Activated CD8-positive, alpha-beta memory T cell treated with anti-CD3 and anti-CD28 coated beads, Interleukin-2, amount 10 ng/mL, durations not matched to agents 7 days and 5 days (primary cell): ENCODE measurements around the gene LRRC75B. TPM values are rescaled to one million over a fixed set of nuclear protein-coding genes. Genes with fewer than 3 reads are reported as not detected.
"Not testable (repeated sequence)": the region's sequence is repeated elsewhere in the genome, so short reads cannot be mapped to it uniquely, and the experiment has no call there.

Experiments
- ATAC-seq: fragments of 150-1000 bp; cut with Tn5 transposase; one replicate; pipeline ENCODE4 v1.10.0; 2021; ENCODE audit warnings: moderate library complexity
- CTCF ChIA-PET: fragments of 350-600 bp; sonication (Branson Sonifier 250); formaldehyde crosslinking; loops from one replicate; lab custom pipeline; 2021; ENCODE audit warnings: antibody characterized with exemption; lab: Charles Lee
- DNase-seq: peaks from one replicate; pipeline ENCODE4 v3.0.0-alpha.2; 2020
- H3K27ac Mint-ChIP-seq: one replicate; pipeline ENCODE4 v1.8.0; 2021; ENCODE audit warnings: mild to moderate bottlenecking, mixed read lengths
- H3K27me3 Mint-ChIP-seq: one replicate; pipeline ENCODE4 v1.8.0; 2021; ENCODE audit warnings: mixed read lengths
- H3K36me3 Mint-ChIP-seq: one replicate; pipeline ENCODE4 v1.8.0; 2021; ENCODE audit warnings: mild to moderate bottlenecking, mixed read lengths
- H3K4me1 Mint-ChIP-seq: one replicate; pipeline ENCODE4 v1.8.0; 2021; ENCODE audit warnings: mixed read lengths
- H3K4me3 Mint-ChIP-seq: one replicate; pipeline ENCODE4 v1.8.0; 2021; ENCODE audit warnings: mild to moderate bottlenecking, moderate library complexity, mixed read lengths
- H3K9me3 Mint-ChIP-seq: one replicate; pipeline ENCODE4 v1.8.0; 2022; ENCODE audit warnings: low read depth, mixed read lengths
- total RNA-seq, 2 experiments: library from RNA; stranded (reverse); gene quantifications; one replicate each; pipeline ENCODE4 v1.2.3, GENCODE V29; 2021

LRRC75B gene, protein sequence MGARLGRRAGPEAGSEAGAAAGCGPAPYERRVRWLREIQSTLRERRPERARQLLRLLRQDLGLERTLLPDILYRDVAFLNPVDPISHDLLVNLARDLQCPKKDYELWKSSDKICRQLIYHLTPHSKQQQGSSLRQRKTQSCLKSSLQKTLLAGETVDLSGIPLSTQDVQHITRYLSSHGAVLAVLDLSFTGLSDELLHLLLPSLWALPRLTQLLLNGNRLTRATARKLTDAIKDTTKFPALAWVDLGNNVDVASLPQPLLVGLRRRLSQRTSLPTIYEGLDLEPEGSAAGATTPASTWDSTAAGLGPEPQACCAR
- total RNA-seq = 1 to 10 TPM; 1.6 to 2.1 TPM

DNA sequence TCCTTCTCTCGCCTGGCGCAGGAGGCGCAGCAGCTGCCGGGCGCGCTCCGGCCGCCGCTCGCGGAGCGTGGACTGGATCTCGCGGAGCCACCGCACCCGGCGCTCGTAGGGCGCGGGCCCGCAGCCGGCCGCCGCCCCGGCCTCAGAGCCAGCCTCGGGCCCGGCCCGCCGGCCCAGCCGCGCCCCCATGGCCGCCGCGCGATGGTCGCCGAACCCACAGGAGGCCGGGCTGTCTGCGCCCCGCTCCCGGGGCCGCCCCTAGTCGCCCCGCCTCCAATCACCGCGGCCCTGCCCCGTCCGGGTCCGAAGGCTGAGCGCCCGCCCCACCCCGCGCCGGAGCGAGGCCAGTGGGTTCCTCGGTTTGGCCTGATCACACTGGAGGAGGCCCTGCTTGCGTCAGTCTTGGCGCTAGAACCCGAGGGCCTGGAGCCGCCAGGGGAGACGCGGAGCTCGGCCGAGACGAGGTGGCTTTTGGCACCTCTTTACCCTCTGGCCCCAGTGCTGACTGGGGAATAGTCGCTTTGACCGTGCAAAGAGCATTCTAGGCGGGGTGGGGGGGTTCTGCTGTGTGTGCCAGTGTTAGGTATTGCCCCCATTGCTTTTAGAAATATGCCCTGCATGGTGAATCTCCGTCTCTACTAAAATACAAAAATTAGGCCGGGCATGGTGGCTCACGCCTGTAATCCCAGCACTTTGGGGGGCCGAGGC is at the start of gene LRRC75B:
TSS of gene LRRC75B (minus strand) at position 223 of the 708 bp plus-strand sequence. CDS start at position 189, 34 bp downstream.
- CTCF ChIA-PET = interaction anchor here (0.6 kb wide), 1 partner anchor 29 kb away, joined by 3 read pairs; no protein-coding TSS in a partner anchor
- peaks cover 5% of the 10 kb centered on the region for H3K27me3 Mint-ChIP-seq
- H3K9me3 Mint-ChIP-seq = no peaks in the 10 kb centered on the region
- ATAC-seq (peak; percentile 85), DNase-seq (peak; percentile 65)
- H3K4me3 Mint-ChIP-seq = peak within 1 kb of the TSS; percentile 75
- peaks cover 9% of the 10 kb centered on the region for H3K4me1 Mint-ChIP-seq
- peak within 1 kb of the TSS; percentile 40 for H3K27ac Mint-ChIP-seq
- no peaks in the 10 kb centered on the region for H3K36me3 Mint-ChIP-seq

DNA sequence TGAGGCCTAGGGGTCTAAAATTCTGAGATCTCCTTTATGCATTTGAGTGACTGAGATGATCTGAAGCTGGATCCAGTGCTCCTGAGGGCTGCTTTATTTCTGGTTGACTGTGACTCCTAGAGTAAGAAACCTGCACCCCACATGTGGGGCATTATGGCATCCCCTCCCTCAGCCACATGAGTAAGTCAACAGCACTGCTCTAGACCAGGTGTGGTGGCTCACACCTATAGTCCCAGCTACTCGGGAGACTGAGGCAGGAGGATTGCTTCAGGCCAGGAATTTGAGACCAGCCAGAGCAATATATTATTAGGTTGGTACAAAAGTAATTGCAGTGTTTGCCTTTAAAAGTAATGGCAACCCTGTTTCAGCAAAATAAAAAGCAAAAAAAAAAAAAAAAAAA is 49.4 kb upstream of the LRRC75B start:
- not testable (repeated sequence) for ATAC-seq, H3K36me3 Mint-ChIP-seq, DNase-seq, H3K27ac Mint-ChIP-seq, H3K4me3 Mint-ChIP-seq, H3K9me3 Mint-ChIP-seq, H3K4me1 Mint-ChIP-seq, H3K27me3 Mint-ChIP-seq
- CTCF ChIA-PET = interaction anchor here (1.0 kb wide), 1 partner anchor 42 kb away, joined by 3 read pairs; no protein-coding TSS in a partner anchor

DNA sequence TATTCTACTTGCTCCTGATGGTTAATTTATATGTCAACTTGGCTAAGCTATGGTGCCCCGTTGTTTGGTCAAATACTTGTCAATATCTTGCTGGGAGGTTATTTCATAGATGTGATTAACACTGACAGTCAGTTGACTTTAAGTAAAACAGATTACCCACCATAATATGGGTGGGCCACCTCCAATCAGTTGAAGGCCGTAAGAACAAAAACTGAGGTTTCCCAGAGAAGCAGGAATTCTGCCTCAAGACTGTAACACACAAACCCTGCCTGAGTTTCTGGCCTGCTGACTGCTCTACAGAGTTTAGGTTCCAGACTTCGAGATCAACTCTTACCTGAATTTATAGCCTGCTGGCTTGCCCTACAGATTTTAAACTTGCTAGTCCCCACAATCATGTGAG is 43.6 kb upstream of the LRRC75B start:
- CTCF ChIA-PET, DNase-seq, ATAC-seq, H3K9me3 Mint-ChIP-seq, H3K4me3 Mint-ChIP-seq, H3K27ac Mint-ChIP-seq, H3K27me3 Mint-ChIP-seq, H3K36me3 Mint-ChIP-seq: not testable (repeated sequence)
- peaks cover 15% of the 10 kb centered on the region for H3K4me1 Mint-ChIP-seq

DNA sequence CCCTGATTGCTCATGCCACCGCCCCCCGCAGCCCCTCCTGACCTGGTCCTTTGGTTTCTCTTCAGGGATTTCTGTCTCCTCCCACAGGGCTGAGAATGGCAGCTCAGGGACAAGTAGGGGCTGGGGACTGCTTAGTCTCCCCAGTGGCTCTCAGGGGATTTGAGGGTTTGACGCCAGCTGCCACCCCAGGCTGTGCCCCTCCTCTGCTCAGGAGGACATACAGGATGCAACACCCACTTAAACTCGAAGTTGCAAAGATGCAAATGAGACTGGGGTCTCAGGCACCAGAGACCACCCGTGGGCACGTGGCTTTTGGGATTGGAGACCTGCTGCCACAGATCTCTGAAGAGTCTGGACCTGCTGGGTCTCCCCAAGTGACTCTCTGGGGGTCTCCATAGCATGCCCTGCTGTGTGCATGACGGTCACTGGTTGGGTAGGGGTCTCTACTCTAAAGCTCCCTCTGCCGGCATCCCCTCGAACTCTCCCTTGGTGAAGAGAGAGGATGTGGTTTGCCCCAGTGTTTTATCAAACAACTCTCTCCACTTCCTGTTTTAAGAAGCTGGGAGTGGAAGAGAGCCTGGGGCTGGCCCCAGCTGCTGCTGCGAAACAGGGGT is 42.0 kb upstream of the LRRC75B start:
- H3K27me3 Mint-ChIP-seq, H3K9me3 Mint-ChIP-seq, H3K4me3 Mint-ChIP-seq, H3K27ac Mint-ChIP-seq, H3K36me3 Mint-ChIP-seq, ATAC-seq, CTCF ChIA-PET: not testable (repeated sequence)
- DNase-seq = peak; percentile 52
- H3K4me1 Mint-ChIP-seq = peaks cover 15% of the 10 kb centered on the region

DNA sequence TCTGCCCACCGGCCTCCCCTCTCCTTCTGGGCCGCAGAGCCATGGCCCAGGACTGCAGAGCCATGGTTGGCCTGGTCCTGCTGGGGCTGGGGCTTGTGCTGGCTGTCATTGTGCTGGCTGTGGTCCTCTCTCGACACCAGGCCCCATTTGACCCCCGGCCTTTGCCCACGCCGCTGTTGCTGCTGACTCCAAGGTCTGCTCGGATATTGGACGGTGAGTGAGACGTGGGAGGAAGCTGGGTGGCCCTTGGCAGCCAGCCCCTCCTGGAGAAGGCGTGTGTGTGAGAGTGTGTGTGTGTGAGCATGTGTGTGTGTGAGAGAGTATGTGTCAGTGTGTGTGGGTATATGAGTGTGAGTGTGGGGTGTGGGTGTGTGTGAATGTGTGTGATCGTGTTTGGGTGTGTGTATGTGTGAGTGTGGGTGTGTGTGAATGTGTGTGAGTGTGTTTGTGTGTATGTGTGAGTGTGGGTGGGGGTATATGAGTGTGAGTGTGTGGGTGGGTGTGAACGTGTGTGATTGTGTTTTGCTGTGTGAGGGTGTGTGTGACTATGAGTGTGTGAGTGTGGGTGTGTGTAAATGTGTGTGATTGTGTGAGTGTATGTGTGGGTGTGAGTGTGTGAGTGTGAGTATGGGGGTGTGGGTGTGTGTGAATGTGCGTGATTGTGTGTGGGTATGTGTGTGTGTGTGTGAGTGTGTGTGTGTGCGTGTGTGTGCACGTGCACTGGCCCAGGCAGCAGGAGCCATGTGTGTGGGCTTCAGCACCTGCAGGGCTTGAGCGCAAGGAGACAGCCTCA is 40.6 kb upstream of the LRRC75B start:
- H3K4me3 Mint-ChIP-seq, H3K36me3 Mint-ChIP-seq, CTCF ChIA-PET, ATAC-seq, DNase-seq, H3K27me3 Mint-ChIP-seq, H3K27ac Mint-ChIP-seq, H3K9me3 Mint-ChIP-seq: not testable (repeated sequence)
- peaks cover 15% of the 10 kb centered on the region for H3K4me1 Mint-ChIP-seq

DNA sequence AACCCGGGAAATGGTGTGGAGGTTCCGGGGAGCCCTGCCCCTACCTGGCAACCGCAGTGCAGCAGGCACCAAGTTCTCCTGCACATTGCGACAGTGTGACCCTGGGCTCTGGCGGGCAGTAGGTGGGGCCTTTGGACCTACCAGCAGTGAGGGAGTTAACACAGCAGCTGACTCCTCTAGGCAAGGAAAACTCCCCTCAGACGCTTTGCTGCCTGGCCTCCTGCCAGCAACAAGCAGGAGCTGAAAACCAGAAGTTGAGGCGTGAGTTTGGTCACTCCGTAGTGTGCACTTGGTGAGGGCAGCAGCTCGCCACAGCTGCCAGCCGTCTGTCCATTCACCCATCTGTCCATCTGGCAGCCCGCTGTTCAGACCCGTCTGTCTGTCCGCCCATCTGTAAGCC is 39.8 kb upstream of the LRRC75B start:
- H3K4me1 Mint-ChIP-seq = peaks cover 15% of the 10 kb centered on the region
- H3K27me3 Mint-ChIP-seq, CTCF ChIA-PET, DNase-seq, H3K9me3 Mint-ChIP-seq, ATAC-seq, H3K36me3 Mint-ChIP-seq, H3K4me3 Mint-ChIP-seq, H3K27ac Mint-ChIP-seq: not testable (repeated sequence)

DNA sequence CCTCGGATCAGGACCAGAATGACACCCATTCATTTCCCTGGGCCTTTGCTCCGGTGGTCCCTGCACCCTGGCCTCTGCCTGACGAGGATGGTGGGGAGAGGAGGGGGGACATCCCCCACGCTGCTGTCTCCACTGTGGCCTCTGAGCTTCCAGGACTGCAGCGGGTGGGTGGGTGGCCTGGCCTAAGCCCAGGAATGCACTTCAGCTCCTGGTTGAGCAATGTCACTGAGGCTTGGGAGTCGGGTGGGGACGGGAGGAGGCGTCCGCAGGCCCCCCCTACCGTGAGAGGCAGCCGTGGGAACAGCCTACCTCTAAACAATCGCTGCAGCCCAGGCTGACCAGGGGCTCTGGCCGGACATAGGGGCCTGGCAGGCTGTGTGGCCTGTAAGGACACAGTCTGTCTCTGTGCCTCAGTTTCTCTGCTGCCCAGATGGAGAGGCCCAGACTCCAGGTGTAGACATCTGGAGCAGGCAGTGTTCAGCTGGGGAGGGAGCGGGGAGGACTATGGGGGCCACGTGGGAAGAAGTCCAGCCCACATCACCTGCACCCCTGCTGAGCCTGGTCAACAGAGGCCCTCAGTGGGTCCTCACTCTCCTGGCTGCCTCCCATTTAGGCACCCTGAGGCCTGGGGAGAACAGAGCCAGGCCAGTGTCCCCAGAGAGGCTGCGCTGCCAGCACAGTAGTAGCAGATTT is 38.7 kb upstream of the LRRC75B start:
- peaks cover 15% of the 10 kb centered on the region for H3K4me1 Mint-ChIP-seq
- H3K4me3 Mint-ChIP-seq, H3K27ac Mint-ChIP-seq, H3K27me3 Mint-ChIP-seq, H3K36me3 Mint-ChIP-seq, H3K9me3 Mint-ChIP-seq, DNase-seq, CTCF ChIA-PET, ATAC-seq: not testable (repeated sequence)

DNA sequence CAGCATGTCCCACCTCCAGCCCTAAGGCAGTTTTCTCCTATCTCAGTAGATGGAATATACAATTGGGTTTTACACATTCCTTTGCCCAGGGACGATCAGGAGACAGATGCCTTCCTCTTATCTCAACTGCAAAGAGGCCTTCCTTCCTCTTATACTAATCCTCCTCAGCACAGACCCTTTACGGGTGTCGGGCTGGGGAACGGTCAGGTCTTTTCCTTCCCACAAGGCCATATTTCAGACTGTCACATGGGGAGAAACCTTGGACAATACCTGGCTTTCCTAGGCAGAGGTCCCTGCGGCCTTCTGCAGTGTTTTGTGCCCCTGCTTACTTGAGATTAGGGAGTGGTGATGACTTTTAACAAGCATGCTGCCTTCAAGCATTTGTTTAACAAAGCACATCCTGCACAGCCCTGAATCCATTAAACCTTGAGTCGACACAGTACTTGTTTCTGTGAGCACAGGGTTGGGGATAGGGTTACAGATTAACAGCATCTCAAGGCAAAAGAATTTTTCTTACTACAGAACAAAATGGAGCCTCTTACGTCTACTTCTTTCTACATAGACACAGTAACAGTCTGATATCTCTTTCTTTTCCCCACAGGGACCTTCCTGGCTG is 38.0 kb upstream of the LRRC75B start:
- DNase-seq, H3K27me3 Mint-ChIP-seq, H3K9me3 Mint-ChIP-seq, H3K4me3 Mint-ChIP-seq, CTCF ChIA-PET, H3K36me3 Mint-ChIP-seq, H3K27ac Mint-ChIP-seq, ATAC-seq: not testable (repeated sequence)
- peaks cover 15% of the 10 kb centered on the region for H3K4me1 Mint-ChIP-seq

DNA sequence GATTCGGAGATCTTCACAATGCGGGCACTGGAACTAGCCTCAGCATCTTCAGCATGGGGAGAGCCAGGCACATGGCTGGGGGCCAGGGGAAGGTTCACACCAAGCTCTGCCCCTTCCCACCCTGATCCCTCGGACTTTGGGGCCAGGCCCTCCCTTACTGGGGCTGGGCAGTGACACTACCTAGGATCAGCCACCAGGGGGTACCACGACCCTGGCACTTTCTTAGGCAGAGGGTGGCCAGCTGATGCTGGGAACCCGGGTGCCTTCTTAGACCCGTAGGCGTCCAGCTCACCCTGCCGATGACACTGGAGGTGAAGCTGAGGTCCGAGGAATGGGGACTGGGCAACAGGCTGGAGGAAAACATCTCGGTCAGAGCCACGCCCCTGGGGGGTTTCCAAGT is 36.2 kb upstream of the LRRC75B start:
- H3K27me3 Mint-ChIP-seq, H3K27ac Mint-ChIP-seq, H3K9me3 Mint-ChIP-seq, CTCF ChIA-PET, H3K36me3 Mint-ChIP-seq, ATAC-seq, H3K4me1 Mint-ChIP-seq, H3K4me3 Mint-ChIP-seq, DNase-seq: not testable (repeated sequence)

DNA sequence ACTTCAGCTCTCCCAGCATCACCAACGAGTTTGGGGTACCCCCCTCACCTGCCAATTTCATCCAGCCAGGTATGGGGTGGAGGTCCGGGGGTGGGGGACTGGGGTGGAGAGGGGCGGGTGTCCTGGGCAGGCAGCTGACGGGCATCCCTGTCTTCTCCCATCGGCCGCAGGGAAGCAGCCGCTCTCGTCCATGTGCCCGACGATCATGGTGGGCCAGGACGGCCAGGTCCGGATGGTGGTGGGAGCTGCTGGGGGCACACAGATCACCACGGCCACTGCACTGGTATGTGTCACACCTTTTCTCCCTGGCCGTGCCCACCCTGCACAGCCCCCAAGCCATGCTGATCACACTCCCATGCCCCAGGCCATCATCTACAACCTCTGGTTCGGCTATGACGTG is 35.0 kb upstream of the LRRC75B start:
- ATAC-seq, H3K27me3 Mint-ChIP-seq, H3K9me3 Mint-ChIP-seq, DNase-seq, CTCF ChIA-PET, H3K4me3 Mint-ChIP-seq, H3K4me1 Mint-ChIP-seq, H3K36me3 Mint-ChIP-seq, H3K27ac Mint-ChIP-seq: not testable (repeated sequence)

DNA sequence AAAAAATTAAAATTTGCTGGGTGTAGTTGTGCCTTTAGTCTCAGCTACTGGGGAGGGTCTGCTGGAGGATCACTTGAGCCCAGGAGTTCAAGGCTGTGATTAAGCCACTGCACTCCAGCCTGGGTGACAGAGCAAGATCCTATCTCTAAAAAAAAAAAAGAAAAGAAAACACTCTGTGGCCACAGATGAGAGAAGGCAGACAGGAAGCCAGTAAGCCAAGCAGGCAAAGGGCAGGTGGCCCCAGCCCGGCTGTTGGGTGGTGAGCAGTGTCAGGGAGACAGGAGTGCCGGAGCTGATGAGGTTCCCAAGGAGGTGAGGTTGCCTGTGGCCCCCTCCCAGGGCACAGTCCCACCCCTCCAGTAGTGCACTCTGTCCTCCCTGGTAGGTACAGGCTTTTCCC is 29.7 kb upstream of the LRRC75B start:
- CTCF ChIA-PET, H3K27me3 Mint-ChIP-seq, H3K9me3 Mint-ChIP-seq, H3K4me3 Mint-ChIP-seq, ATAC-seq, H3K36me3 Mint-ChIP-seq, H3K4me1 Mint-ChIP-seq: not testable (repeated sequence)
- H3K27ac Mint-ChIP-seq = peak overlapping the region; percentile 52
- DNase-seq = peak; percentile 54

DNA sequence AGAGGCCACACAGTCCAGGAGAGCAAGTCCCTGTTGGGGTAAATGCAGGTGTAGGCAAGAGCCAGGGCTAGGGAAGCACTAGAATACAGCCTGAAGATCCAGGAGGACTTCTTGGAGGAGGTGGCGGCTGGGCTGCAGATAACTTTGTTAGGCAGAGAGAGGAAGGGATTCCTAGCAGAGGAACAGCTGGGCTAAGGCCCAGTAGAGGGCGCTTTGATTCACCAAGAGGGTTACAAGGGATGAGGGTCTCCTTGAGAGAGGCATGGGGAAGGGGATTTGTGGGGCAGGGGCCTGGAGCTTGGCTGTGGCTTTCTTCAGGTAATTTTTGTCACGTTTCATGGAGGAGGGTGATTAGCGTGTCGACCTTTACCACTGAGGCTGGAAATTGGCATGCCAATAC is 28.4 kb upstream of the LRRC75B start:
- H3K27ac Mint-ChIP-seq, CTCF ChIA-PET, H3K4me3 Mint-ChIP-seq, ATAC-seq, H3K36me3 Mint-ChIP-seq, H3K4me1 Mint-ChIP-seq, DNase-seq, H3K27me3 Mint-ChIP-seq, H3K9me3 Mint-ChIP-seq: not testable (repeated sequence)
